Karpas-422 (cell line): Measurements from ENCODE around the gene DISC1. TPM values are rescaled to one million over a fixed set of nuclear protein-coding genes. Genes with fewer than 3 reads are reported as not detected.

Source experiments
- DNase-seq: peaks from one replicate; pipeline ENCODE4 v3.0.0-alpha.2; 2015
- H2AFZ ChIP-seq: fragments of 200-600 bp; sonication (generic); 2 replicates; pipeline ENCODE4 v1.6.1; 2014; ENCODE audit warnings: antibody characterized with exemption, low read length, mixed read lengths
- H3K27ac ChIP-seq: fragments of 200-600 bp; sonication (generic); 2 replicates; pipeline ENCODE4 v1.5.1; 2014; ENCODE audit warnings: mild to moderate bottlenecking, low read length, moderate library complexity
- H3K27me3 ChIP-seq: fragments of 200-600 bp; sonication (generic); 2 replicates; pipeline ENCODE4 v1.6.1; 2014; ENCODE audit warnings: low read length, mixed read lengths
- H3K36me3 ChIP-seq: fragments of 200-600 bp; sonication (generic); 2 replicates; pipeline ENCODE4 v1.6.1; 2014; ENCODE audit warnings: low read length, mixed read lengths; ENCODE audit not compliant: insufficient read depth
- H3K4me1 ChIP-seq: fragments of 200-600 bp; sonication (generic); 2 replicates; pipeline ENCODE4 v1.6.1; 2014; ENCODE audit warnings: mild to moderate bottlenecking, low read length, mixed read lengths
- H3K4me2 ChIP-seq: fragments of 200-600 bp; sonication (generic); 2 replicates; pipeline ENCODE4 v1.6.1; 2014; ENCODE audit warnings: low read length, low read depth, mild to moderate bottlenecking; ENCODE audit not compliant: poor library complexity, severe bottlenecking
- H3K4me3 ChIP-seq: fragments of 200-600 bp; sonication (generic); 2 replicates; pipeline ENCODE4 v1.5.1; 2014; ENCODE audit warnings: mild to moderate bottlenecking, antibody characterized with exemption, low read length, mixed read lengths
- H3K79me2 ChIP-seq: fragments of 200-600 bp; sonication (generic); 2 replicates; pipeline ENCODE4 v1.6.1; 2014; ENCODE audit warnings: mild to moderate bottlenecking, low read length, mixed read lengths
- H3K9ac ChIP-seq: fragments of 200-600 bp; sonication (generic); 2 replicates; pipeline ENCODE4 v1.6.0; 2014; ENCODE audit warnings: low read length
- H3K9me2 ChIP-seq: fragments of 200-600 bp; sonication (generic), shearing (Covaris generic); replicated peaks from 2 replicates; pipeline ENCODE4 v1.6.0; 2014; ENCODE audit warnings: mild to moderate bottlenecking, low read length, moderate library complexity; ENCODE audit not compliant: insufficient read depth
- H3K9me3 ChIP-seq: fragments of 300-700, 200-600 bp; sonication (generic); 2 replicates; pipeline ENCODE4 v1.6.1; 2014; ENCODE audit warnings: low read length, mixed read lengths
- H4K20me1 ChIP-seq: fragments of 200-600 bp; sonication (generic); 2 replicates; pipeline ENCODE4 v1.6.1; 2014; ENCODE audit warnings: mild to moderate bottlenecking, antibody characterized with exemption, low read length, low read depth; ENCODE audit not compliant: insufficient read depth
- total RNA-seq: library from RNA; depleted of rRNA; stranded (reverse); fragments of >200 nt; shearing (Covaris generic); gene quantifications from 2 replicates; pipeline ENCODE4 v1.2.3, GENCODE V29; 2014; ENCODE audit warnings: low replicate concordance

DISC1 gene
- total RNA-seq, 1 experiment from 2014 or later: 6.4 TPM

- Histone ChIP-seq H3K4me2 (no peak overlapping the region), H3K36me3 (no peaks in the 10 kb centered on the region), H3K27ac (no peak overlapping the region), H3K4me3 (no peak overlapping the region), H3K27me3 (no peaks in the 10 kb centered on the region), H3K4me1 (peaks cover 10% of the 10 kb centered on the region), H2AFZ (no peak overlapping the region), H3K9ac (no peak overlapping the region), H4K20me1 (no peaks in the 10 kb centered on the region), H3K9me3 (no peaks in the 10 kb centered on the region), H3K9me2 (no peaks in the 10 kb centered on the region), H3K79me2 (no peaks in the 10 kb centered on the region)
- no peak for DNase-seq
Observed at GRCh38 chr1:231882790-231883189, 256.2 kb downstream of the DISC1 start.

- no peaks in the 10 kb centered on the region for H3K9me3 ChIP-seq
- H3K27me3 ChIP-seq: no peaks in the 10 kb centered on the region
- no peaks in the 10 kb centered on the region for H3K36me3 ChIP-seq
- no peak overlapping the region for H3K4me2 ChIP-seq
- no peak overlapping the region for H3K4me3 ChIP-seq
- no peaks in the 10 kb centered on the region for H3K9me2 ChIP-seq
- H3K9ac ChIP-seq: no peak overlapping the region
- H3K27ac ChIP-seq: no peak overlapping the region
- no peaks in the 10 kb centered on the region for H4K20me1 ChIP-seq
- peaks cover 10% of the 10 kb centered on the region for H3K4me1 ChIP-seq
- no peaks in the 10 kb centered on the region for H3K79me2 ChIP-seq
- no peak overlapping the region for H2AFZ ChIP-seq
- no peak for DNase-seq
Observed at GRCh38 chr1:231883382-231883781, 256.8 kb downstream of the DISC1 start.

GRCh38 chr1:231885209-231885854 is 258.7 kb downstream of the DISC1 start:
- Histone ChIP-seq H2AFZ (no peak overlapping the region), H3K4me3 (no peak overlapping the region), H3K4me1 (peaks cover 10% of the 10 kb centered on the region), H3K9ac (no peak overlapping the region), H3K4me2 (no peak overlapping the region), H3K9me3 (no peaks in the 10 kb centered on the region), H3K27ac (no peak overlapping the region), H3K79me2 (no peaks in the 10 kb centered on the region), H4K20me1 (no peaks in the 10 kb centered on the region), H3K36me3 (no peaks in the 10 kb centered on the region), H3K9me2 (no peaks in the 10 kb centered on the region), H3K27me3 (no peaks in the 10 kb centered on the region)
- DNase-seq: no peak

- Histone ChIP-seq H2AFZ (no peak overlapping the region), H3K4me1 (peaks cover 10% of the 10 kb centered on the region), H3K4me2 (no peak overlapping the region), H4K20me1 (no peaks in the 10 kb centered on the region), H3K9ac (no peak overlapping the region), H3K27me3 (no peaks in the 10 kb centered on the region), H3K27ac (no peak overlapping the region), H3K9me2 (no peaks in the 10 kb centered on the region), H3K79me2 (no peaks in the 10 kb centered on the region), H3K36me3 (no peaks in the 10 kb centered on the region), H3K4me3 (no peak overlapping the region), H3K9me3 (no peaks in the 10 kb centered on the region)
- no peak for DNase-seq
Observed at GRCh38 chr1:231887166-231887565, 260.6 kb downstream of the DISC1 start.

- Histone ChIP-seq H3K27ac (no peak overlapping the region), H3K9me2 (no peaks in the 10 kb centered on the region), H3K27me3 (no peaks in the 10 kb centered on the region), H3K4me1 (peaks cover 4% of the 10 kb centered on the region), H3K9me3 (no peaks in the 10 kb centered on the region), H3K4me2 (no peak overlapping the region), H3K36me3 (no peaks in the 10 kb centered on the region), H3K79me2 (no peaks in the 10 kb centered on the region), H4K20me1 (no peaks in the 10 kb centered on the region), H3K9ac (no peak overlapping the region), H3K4me3 (no peak overlapping the region), H2AFZ (no peak overlapping the region)
- DNase-seq: no peak
Observed at GRCh38 chr1:231887866-231888265, 261.3 kb downstream of the DISC1 start.

- Histone ChIP-seq H3K4me3 (no peak overlapping the region), H4K20me1 (no peaks in the 10 kb centered on the region), H3K9me2 (no peaks in the 10 kb centered on the region), H2AFZ (no peak overlapping the region), H3K36me3 (no peaks in the 10 kb centered on the region), H3K9me3 (no peaks in the 10 kb centered on the region), H3K79me2 (no peaks in the 10 kb centered on the region), H3K27ac (no peak overlapping the region), H3K4me1 (no peaks in the 10 kb centered on the region), H3K4me2 (no peak overlapping the region), H3K27me3 (no peaks in the 10 kb centered on the region), H3K9ac (no peak overlapping the region)
- DNase-seq: no peak
Observed at GRCh38 chr1:231890791-231891190, 264.2 kb downstream of the DISC1 start.

- Histone ChIP-seq H3K36me3 (no peaks in the 10 kb centered on the region), H3K27ac (no peak overlapping the region), H3K4me3 (no peak overlapping the region), H3K4me2 (no peak overlapping the region), H3K4me1 (no peaks in the 10 kb centered on the region), H3K9me2 (no peaks in the 10 kb centered on the region), H2AFZ (no peak overlapping the region), H4K20me1 (no peaks in the 10 kb centered on the region), H3K27me3 (no peaks in the 10 kb centered on the region), H3K9ac (no peak overlapping the region), H3K79me2 (no peaks in the 10 kb centered on the region), H3K9me3 (no peaks in the 10 kb centered on the region)
- no peak for DNase-seq
Observed at GRCh38 chr1:231893400-231894102, 267.0 kb downstream of the DISC1 start.

GRCh38 chr1:231896806-231897205 is 270.2 kb downstream of the DISC1 start:
- Histone ChIP-seq H3K4me3 (no peak overlapping the region), H3K9me3 (no peaks in the 10 kb centered on the region), H3K9ac (no peak overlapping the region), H3K27ac (no peak overlapping the region), H3K36me3 (no peaks in the 10 kb centered on the region), H3K4me1 (no peaks in the 10 kb centered on the region), H2AFZ (no peak overlapping the region), H3K9me2 (no peaks in the 10 kb centered on the region), H3K4me2 (no peak overlapping the region), H3K79me2 (no peaks in the 10 kb centered on the region), H3K27me3 (no peaks in the 10 kb centered on the region), H4K20me1 (no peaks in the 10 kb centered on the region)
- no peak for DNase-seq
